HepG2 (cell line): ENCODE results near the gene MRPS11. TPM values are rescaled to one million over a fixed set of nuclear protein-coding genes. Genes with fewer than 3 reads are reported as not detected.
A peak's percentile ranks its signal among the peaks of the same experiment; 100 is the strongest.

Experiments
- ASH2L ChIP-seq: fragments of 300-600, 200-600 bp; sonication (generic); IDR thresholded peaks from 2 replicates; pipeline ENCODE4 v1.7.0; 2017; ENCODE audit warnings: low read depth, mild to moderate bottlenecking, moderate library complexity, mixed read lengths, low read length; ENCODE audit not compliant: insufficient read length
- BORCS8-MEF2B ChIP-seq: sonication (generic); formaldehyde crosslinking; IDR thresholded peaks from 2 replicates; pipeline ENCODE4 v1.8.0; 2022; ENCODE audit warnings: mild to moderate bottlenecking, missing genetic modification reagents
- BRCA1 ChIP-seq: sonication (generic); formaldehyde crosslinking; IDR thresholded peaks from 2 replicates; pipeline ENCODE4 v1.4.0; 2020; ENCODE audit warnings: missing genetic modification reagents
- EEA1 ChIP-seq: sonication (generic); formaldehyde crosslinking; IDR thresholded peaks from 2 replicates; pipeline ENCODE4 v1.5.1; 2020; ENCODE audit warnings: mild to moderate bottlenecking, missing genetic modification reagents, borderline replicate concordance
- GTF2F1 ChIP-seq: fragments of 150-350 bp; IDR thresholded peaks from 2 replicates; pipeline ENCODE4 v1.6.1; 2014; ENCODE audit warnings: low read length
- HES4 ChIP-seq: sonication (generic); formaldehyde crosslinking; IDR thresholded peaks from 2 replicates; pipeline ENCODE4 v1.9.0; 2021; ENCODE audit warnings: mild to moderate bottlenecking, missing genetic modification reagents, borderline replicate concordance
- HNF4A ChIP-seq: sonication (generic); formaldehyde crosslinking; IDR thresholded peaks from 2 replicates; pipeline ENCODE4 v1.4.0; 2020; ENCODE audit warnings: missing genetic modification reagents
- KAT2B ChIP-seq: fragments of 150-350 bp; IDR thresholded peaks from 2 replicates; pipeline ENCODE4 v1.6.1; 2014; ENCODE audit warnings: low read depth, low read length, borderline replicate concordance
- MBD4 ChIP-seq: IDR thresholded peaks from 2 replicates; pipeline ENCODE4 v1.6.1; 2012; ENCODE audit warnings: low read length, inconsistent platforms, borderline replicate concordance
- SCMH1 ChIP-seq: sonication (generic); formaldehyde crosslinking; IDR thresholded peaks from 2 replicates; pipeline ENCODE4 v1.9.0; 2021; ENCODE audit warnings: missing genetic modification reagents, mild to moderate bottlenecking, borderline replicate concordance
- SIX1 ChIP-seq: sonication (generic); formaldehyde crosslinking; IDR thresholded peaks from 2 replicates; pipeline ENCODE4 v1.4.0; 2020; ENCODE audit warnings: missing genetic modification reagents, borderline replicate concordance
- SYNCRIP ChIP-seq: fragments of 200-400 bp; formaldehyde crosslinking; IDR thresholded peaks from 2 replicates; pipeline ENCODE4 v1.6.1; 2018; ENCODE audit warnings: mild to moderate bottlenecking, low read depth, low read length; ENCODE audit not compliant: insufficient read depth
- XBP1 ChIP-seq: sonication (generic); formaldehyde crosslinking; IDR thresholded peaks from 2 replicates; pipeline ENCODE4 v1.5.0; 2020; ENCODE audit warnings: missing genetic modification reagents
- ZMYM2 ChIP-seq: sonication (generic); formaldehyde crosslinking; IDR thresholded peaks from 2 replicates; pipeline ENCODE4 v1.8.0; 2022; ENCODE audit warnings: mild to moderate bottlenecking, missing genetic modification reagents
- ZNF10 ChIP-seq: sonication (generic); formaldehyde crosslinking; IDR thresholded peaks from 2 replicates; pipeline ENCODE4 v1.4.0; 2020; ENCODE audit warnings: mild to moderate bottlenecking, low read depth, missing genetic modification reagents, borderline replicate concordance
- ZNF672 ChIP-seq: sonication (generic); formaldehyde crosslinking; IDR thresholded peaks from 2 replicates; pipeline ENCODE4 v1.8.1; 2022; ENCODE audit warnings: missing genetic modification reagents
- ZNF703 ChIP-seq: sonication (generic); formaldehyde crosslinking; IDR thresholded peaks from 2 replicates; pipeline ENCODE4 v1.5.1; 2020; ENCODE audit warnings: missing genetic modification reagents, mild to moderate bottlenecking, moderate library complexity, borderline replicate concordance
- ZNF75D ChIP-seq: sonication (generic); formaldehyde crosslinking; IDR thresholded peaks from 2 replicates; pipeline ENCODE4 v1.8.1; 2023; ENCODE audit warnings: missing genetic modification reagents, mild to moderate bottlenecking, borderline replicate concordance
- ZNF782 ChIP-seq: sonication (generic); formaldehyde crosslinking; IDR thresholded peaks from 2 replicates; pipeline ENCODE4 v1.4.0; 2020; ENCODE audit warnings: missing genetic modification reagents, mild to moderate bottlenecking, borderline replicate concordance
- ZNF879 ChIP-seq: sonication (generic); formaldehyde crosslinking; IDR thresholded peaks from 2 replicates; pipeline ENCODE4 v1.8.1; 2023; ENCODE audit warnings: missing genetic modification reagents
- polyA plus RNA-seq, 8 experiments: library from polyadenylated mRNA; depleted of rRNA in 3 of 8; stranded (reverse) in 7 of 8; unstranded in 1 of 8; fragments of >200 nt; fragmentation: Illumina TruSeq in 4 of 8; extraction: Trizol in 4 of 8; gene quantifications; 2 replicates each; pipeline versions ENCODE4 v1.2.1 to v1.2.3, GENCODE V29; 2011 to 2016; ENCODE audit warnings: low read depth in 4 of 8, missing spikeins in 1 of 8, mixed read lengths in 1 of 8; ENCODE audit not compliant: insufficient read depth in 1 of 8
- total RNA-seq, 5 experiments: library from RNA; depleted of rRNA; stranded (reverse); fragments of >200 nt; fragmentation: Illumina TruSeq; extraction: Trizol; gene quantifications; 2 replicates each; pipeline ENCODE4 v1.2.3, GENCODE V29; 2016; ENCODE audit warnings: low read depth in 1 of 5
- TF ChIP-seq, protein P1 (sequence below): IDR thresholded peaks from 2 replicates; pipeline ENCODE4 v1.6.1; 2016; ENCODE audit warnings: missing compliant biosample characterization, missing genetic modification reagents, borderline replicate concordance
- TF ChIP-seq, protein P2 (sequence below): sonication (generic); formaldehyde crosslinking; IDR thresholded peaks from 2 replicates; pipeline ENCODE4 v1.4.0; 2020; ENCODE audit warnings: low read depth, mild to moderate bottlenecking, missing genetic modification reagents
- TF ChIP-seq, protein P3 (sequence below): sonication (generic); formaldehyde crosslinking; IDR thresholded peaks from 2 replicates; pipeline ENCODE4 v1.4.0; 2020; ENCODE audit warnings: missing genetic modification reagents, borderline replicate concordance
- TF ChIP-seq, protein P4 (sequence below): sonication (generic); formaldehyde crosslinking; IDR thresholded peaks from 2 replicates; pipeline ENCODE4 v1.5.0; 2020; ENCODE audit warnings: missing genetic modification reagents
- TF ChIP-seq, protein P5 (sequence below): sonication (generic); formaldehyde crosslinking; IDR thresholded peaks from 2 replicates; pipeline ENCODE4 v1.4.0; 2020; ENCODE audit warnings: missing genetic modification reagents

Gene MRPS11
- total and polyA plus RNA-seq, 2 of the 13 experiments (the other 11 are each of a cell fraction or from before 2014, with no cell fraction given): 50.1 to 72.7 TPM

DNA sequence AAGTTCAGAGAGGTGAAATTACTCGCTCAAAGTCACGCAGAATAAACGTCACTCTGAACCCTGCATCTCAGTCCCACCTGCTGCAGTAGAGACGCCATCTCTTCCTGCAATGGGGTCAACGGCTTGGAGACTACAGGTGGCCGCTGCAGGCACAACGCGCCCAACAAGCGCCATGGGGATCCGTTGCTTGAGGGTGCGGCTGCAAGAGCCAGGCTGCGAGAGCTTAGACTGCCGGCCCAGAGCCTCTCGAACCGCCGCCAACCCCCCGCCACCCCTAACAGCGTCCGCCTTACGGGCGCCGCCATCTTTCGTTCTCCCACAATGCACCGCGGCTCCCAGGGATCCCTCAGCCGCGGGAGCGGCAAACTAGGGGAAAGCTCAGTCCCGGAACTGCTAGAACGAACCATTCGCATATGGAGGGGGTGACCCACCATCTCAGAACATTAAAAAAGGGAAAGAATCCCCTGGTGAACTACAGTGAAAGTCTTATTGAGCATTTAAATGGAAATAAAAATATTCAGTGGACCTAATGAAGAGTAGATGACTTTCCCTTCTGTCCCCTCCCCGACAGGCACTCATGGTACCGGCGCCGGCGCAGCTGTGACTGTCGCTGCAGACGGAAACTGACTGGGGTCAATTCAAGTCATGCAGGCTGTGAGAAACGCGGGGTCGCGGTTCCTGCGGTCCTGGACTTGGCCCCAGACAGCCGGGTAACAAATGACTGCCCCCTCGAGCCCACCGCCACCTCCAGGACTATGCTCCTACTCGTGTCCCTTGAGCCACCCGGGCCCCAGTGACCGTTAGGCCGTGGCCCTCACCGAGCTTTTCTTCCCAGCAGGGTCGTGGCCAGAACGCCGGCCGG is at the start of gene MRPS11, which contains the start of gene MRPL46 (continued):
- TF ChIP-seq, protein P1, sequence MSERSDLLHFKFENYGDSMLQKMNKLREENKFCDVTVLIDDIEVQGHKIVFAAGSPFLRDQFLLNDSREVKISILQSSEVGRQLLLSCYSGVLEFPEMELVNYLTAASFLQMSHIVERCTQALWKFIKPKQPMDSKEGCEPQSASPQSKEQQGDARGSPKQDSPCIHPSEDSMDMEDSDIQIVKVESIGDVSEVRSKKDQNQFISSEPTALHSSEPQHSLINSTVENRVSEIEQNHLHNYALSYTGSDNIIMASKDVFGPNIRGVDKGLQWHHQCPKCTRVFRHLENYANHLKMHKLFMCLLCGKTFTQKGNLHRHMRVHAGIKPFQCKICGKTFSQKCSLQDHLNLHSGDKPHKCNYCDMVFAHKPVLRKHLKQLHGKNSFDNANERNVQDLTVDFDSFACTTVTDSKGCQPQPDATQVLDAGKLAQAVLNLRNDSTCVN: no peak
- TF ChIP-seq GTF2F1 (0 out of 2 replicates have a peak, but pooled peaks have one; percentile 29), KAT2B (no peak), BORCS8-MEF2B (CRISPR knock-in tag) (peak; percentile 71), SCMH1 (no peak), ZNF10 (CRISPR knock-in tag) (no peak), MBD4 (no peak), ZMYM2 (CRISPR knock-in tag) (no peak), ZNF75D (CRISPR knock-in tag) (no peak), BRCA1 (CRISPR knock-in tag) (peak; percentile 74; the same call in 1 of the 2 replicates), EEA1 (CRISPR knock-in tag) (no peak), ZNF672 (CRISPR knock-in tag) (no peak), XBP1 (CRISPR knock-in tag) (peak; percentile 76; the same call in 1 of the 2 replicates), ZNF782 (peak; percentile 28; the same call in 1 of the 2 replicates), HES4 (no peak), ASH2L (peak; percentile 89), SIX1 (no peak), ZNF703 (CRISPR knock-in tag) (no peak), SYNCRIP (no peak), HNF4A (no peak), ZNF879 (no peak)
- TF ChIP-seq, protein P2, sequence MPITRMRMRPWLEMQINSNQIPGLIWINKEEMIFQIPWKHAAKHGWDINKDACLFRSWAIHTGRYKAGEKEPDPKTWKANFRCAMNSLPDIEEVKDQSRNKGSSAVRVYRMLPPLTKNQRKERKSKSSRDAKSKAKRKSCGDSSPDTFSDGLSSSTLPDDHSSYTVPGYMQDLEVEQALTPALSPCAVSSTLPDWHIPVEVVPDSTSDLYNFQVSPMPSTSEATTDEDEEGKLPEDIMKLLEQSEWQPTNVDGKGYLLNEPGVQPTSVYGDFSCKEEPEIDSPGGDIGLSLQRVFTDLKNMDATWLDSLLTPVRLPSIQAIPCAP (CRISPR knock-in tag): no peak
- TF ChIP-seq, protein P3, sequence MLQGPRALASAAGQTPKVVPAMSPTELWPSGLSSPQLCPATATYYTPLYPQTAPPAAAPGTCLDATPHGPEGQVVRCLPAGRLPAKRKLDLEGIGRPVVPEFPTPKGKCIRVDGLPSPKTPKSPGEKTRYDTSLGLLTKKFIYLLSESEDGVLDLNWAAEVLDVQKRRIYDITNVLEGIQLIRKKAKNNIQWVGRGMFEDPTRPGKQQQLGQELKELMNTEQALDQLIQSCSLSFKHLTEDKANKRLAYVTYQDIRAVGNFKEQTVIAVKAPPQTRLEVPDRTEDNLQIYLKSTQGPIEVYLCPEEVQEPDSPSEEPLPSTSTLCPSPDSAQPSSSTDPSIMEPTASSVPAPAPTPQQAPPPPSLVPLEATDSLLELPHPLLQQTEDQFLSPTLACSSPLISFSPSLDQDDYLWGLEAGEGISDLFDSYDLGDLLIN (CRISPR knock-in tag): no peak
- TF ChIP-seq, protein P4, sequence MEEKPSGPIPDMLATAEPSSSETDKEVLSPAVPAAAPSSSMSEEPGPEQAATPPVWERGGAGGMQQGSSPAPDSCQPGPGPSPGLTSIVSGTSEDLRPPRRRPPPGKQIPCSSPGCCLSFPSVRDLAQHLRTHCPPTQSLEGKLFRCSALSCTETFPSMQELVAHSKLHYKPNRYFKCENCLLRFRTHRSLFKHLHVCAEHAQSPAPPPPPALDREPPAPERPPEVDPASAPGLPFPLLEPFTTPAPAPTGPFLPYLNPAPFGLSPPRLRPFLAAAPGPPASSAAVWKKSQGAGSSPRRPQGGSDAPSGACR: no peak
- TF ChIP-seq, protein P5, sequence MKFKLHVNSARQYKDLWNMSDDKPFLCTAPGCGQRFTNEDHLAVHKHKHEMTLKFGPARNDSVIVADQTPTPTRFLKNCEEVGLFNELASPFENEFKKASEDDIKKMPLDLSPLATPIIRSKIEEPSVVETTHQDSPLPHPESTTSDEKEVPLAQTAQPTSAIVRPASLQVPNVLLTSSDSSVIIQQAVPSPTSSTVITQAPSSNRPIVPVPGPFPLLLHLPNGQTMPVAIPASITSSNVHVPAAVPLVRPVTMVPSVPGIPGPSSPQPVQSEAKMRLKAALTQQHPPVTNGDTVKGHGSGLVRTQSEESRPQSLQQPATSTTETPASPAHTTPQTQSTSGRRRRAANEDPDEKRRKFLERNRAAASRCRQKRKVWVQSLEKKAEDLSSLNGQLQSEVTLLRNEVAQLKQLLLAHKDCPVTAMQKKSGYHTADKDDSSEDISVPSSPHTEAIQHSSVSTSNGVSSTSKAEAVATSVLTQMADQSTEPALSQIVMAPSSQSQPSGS (CRISPR knock-in tag): no peak
